LNCAP (cell line): ENCODE data around the gene C7.

Source experiments
- CTCF ChIP-seq: fragments of 450-650 bp; IDR thresholded peaks from 2 replicates; pipeline ENCODE4 v1.5.1; 2017; ENCODE audit warnings: mild to moderate bottlenecking

The C7 gene

GRCh38 chr5:40945111-40945510 lies 35.8 kb downstream of the C7 start:
- no peak for TF ChIP-seq CTCF

GRCh38 chr5:40955313-40955712 lies 46.0 kb downstream of the C7 start:
- TF ChIP-seq CTCF = no peak

- TF ChIP-seq CTCF = no peak
These were observed 47.8 kb downstream of the C7 start for GRCh38 chr5:40957048-40957447.

- TF ChIP-seq CTCF = no peak
These were observed 49.5 kb downstream of the C7 start for GRCh38 chr5:40958811-40959210.

DNA sequence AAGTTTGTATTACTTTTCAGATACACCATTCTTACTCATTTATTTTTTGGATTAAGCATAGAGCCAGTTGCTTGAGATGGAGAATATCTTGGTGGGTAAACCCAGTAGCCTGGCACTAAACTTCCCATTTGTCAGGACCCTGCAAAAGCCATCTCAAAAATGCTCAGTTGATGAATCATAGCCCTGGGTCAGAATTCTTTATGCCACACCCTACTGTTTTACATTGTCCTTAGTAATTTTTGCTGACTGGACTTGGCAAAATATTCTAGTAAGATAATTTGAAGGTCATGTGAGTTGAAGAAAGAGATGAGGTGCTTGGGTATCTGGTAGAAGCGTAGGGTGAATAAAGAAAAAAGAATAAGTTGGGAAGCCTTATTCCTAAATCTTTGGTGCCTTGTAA lies 50.7 kb downstream of the C7 start:
- TF ChIP-seq CTCF = no peak

DNA sequence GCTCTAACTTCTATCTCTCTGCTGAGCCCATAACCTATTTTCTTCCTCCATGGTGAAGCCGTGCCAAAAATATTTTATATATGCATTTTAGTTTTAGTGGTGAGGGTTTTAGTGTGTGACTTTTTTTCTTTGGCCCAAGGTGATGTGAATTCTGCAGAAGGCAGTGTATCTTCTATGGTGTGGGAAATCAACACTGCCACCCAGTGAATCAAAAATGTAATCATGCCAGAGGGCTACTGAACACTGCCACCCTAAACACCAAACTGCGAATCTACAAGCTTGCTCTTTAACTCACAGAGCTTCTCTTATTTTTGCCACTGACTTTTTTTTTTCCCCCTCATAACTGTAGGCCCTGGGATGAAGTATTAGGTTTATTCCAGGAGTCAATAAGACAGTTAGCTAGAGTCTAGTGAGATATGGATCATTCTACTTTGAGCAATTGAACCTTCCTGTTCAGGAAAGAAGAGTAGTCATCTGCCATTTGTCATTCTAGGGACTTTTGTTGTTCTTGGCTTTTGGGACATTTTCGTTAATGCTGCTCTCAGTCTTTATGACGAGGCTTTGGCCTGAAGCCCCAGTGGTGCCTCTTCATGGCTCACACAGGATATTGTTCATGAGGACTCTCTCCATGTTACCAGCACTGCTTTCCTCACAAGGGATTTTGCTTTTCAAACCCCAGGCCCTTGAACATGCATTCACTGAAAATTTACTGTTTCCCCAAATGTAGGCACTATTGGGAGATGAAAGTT lies 53.1 kb downstream of the C7 start:
- TF ChIP-seq CTCF = peak; percentile 17; the same call in 1 of the 2 replicates

DNA sequence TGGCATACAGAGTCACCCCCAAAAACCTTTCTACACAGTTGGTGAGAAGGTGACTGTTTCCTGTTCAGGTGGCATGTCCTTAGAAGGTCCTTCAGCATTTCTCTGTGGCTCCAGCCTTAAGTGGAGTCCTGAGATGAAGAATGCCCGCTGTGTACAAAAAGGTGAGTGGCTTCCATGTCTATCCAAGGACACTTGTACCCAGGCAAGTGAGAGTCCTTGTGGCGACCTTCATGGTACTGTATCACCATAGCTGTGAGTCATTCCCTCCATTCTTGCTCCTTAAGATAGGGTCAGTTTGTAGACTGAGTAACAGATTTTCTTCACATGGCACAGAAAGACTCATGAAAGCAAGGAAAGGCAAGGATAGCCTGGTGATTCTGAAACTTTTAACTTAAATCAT lies 63.1 kb downstream of the C7 start:
- TF ChIP-seq CTCF = no peak
